HG02970 (cell line): ENCODE data around the gene PSMG2.
"Not testable (repeated sequence)": the region's sequence is repeated elsewhere in the genome, so short reads cannot be mapped to it uniquely, and the experiment has no call there.

Source experiments
- ATAC-seq: cut with Tn5 transposase; IDR thresholded peaks from one replicate; pipeline ENCODE4 v1.9.1; 2021; ENCODE audit warnings: mild to moderate bottlenecking, moderate library complexity, moderate number of reproducible peaks; ENCODE audit not compliant: unreplicated experiment, low FRiP score

Gene PSMG2

GRCh38 chr18:12721495-12722275 is 18.8 kb downstream of the PSMG2 start:
- no peak for ATAC-seq

- ATAC-seq = no peak
Observed at GRCh38 chr18:12722731-12723130, 19.9 kb downstream of the PSMG2 start.

GRCh38 chr18:12726331-12726730 is 23.5 kb downstream of the PSMG2 start:
- ATAC-seq = no peak

DNA sequence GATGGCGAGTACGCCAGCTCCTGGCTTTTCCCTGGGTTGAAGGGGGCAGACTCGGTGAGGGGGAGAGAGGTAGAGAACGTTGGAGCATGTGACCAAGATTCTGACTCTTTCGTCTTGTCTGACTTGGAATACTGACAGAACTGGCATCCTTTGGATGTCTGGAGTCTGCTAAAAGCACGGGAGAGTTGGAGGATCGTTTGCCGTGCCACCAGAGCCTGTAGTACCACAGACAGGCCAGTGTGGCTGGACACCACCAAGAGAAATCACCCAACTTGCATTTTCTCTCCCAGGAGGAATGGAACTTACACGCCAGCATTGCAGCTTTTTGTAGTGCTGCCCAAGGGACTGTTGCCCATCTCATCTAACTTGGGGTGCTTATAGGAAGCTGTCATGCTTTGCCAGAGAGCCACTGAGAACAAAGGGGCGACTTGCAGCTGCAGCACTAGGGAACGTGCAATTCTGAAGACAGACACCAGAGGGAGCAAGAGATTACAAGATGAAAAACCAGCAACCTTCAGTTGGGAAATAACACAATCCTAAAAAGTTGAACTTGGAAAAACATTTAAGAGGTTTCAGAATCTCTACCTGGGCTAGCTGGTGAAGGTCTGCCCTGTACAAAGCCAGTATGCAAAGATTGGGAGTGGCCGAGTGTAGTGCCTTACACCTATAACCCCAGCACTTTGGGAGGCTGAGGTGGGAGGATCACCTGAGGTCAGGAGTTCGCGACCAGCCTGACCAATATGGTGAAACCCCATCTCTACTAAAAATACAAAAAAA is 24.1 kb downstream of the PSMG2 start:
- no peak for ATAC-seq

- ATAC-seq = no peak
Observed at GRCh38 chr18:12737243-12737902, 34.5 kb downstream of the PSMG2 start.

GRCh38 chr18:12741351-12741750 is 38.5 kb downstream of the PSMG2 start:
- no peak for ATAC-seq

DNA sequence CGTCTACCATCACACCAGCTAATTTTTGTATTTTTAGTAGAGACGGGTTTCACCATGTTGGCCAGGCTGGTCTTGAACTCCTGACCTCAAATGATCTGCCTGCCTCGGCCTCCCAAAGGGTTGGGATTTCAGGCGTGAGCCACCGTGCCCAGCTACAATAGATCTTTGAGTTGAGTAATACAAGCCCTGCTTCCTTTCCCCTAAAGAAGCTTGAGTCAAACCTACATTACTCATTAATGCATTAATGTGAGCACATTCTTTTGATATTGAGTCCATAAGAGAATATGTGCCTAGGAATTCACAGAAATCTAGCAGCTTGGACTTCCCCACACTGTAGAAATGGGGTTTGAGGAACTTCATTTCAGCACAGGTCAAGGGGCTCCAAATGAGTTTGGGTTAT is 39.6 kb downstream of the PSMG2 start:
- ATAC-seq = no peak

GRCh38 chr18:12744103-12744502 is 41.3 kb downstream of the PSMG2 start:
- no peak for ATAC-seq

- ATAC-seq = no peak
Observed at GRCh38 chr18:12745095-12745795, 42.4 kb downstream of the PSMG2 start.

GRCh38 chr18:12747530-12748315 is 44.9 kb downstream of the PSMG2 start:
- no peak for ATAC-seq

GRCh38 chr18:12748671-12749070 is 45.8 kb downstream of the PSMG2 start:
- ATAC-seq = no peak

GRCh38 chr18:12749121-12749520 is 46.3 kb downstream of the PSMG2 start:
- no peak for ATAC-seq

- no peak for ATAC-seq
Observed at GRCh38 chr18:12750076-12750714, 47.4 kb downstream of the PSMG2 start.

DNA sequence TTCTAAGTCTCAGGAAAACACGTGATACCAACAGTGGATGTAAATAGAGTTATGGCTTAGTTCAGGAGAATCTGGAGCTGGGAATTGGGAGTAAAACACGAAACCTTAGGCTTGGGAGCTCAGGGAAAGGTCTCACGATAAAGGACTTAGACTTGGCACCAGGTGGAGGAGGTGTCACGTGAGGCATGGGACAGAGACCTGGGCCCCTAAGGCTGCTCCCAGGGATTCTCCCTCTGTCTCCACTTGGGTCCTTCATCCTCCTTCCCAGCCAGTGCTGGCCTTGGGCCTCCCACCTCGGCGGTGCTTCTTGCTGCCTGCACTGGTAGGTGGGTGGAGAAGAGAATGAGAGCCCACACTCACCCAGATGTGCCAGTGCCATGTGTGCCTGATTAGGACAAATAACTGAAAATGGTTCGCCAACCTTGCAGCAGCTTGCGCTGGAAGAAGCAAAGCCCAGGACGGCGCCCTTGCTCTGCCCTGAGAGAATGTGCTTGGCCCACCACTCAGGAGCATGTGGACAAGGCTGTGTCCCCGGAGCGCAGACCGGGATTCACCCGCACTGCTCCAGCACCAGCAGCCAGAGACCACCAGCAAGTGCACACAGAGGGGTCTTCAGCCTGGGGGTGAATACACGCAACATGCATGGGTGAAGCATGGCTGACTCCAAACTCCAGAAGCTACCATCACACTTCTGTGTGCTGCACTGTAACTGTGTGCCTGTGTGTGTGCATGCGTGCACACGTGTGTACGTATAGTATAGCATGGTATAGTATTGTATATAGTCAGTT is 48.1 kb downstream of the PSMG2 start:
- no peak for ATAC-seq

GRCh38 chr18:12751503-12751884 is 48.7 kb downstream of the PSMG2 start:
- no peak for ATAC-seq

GRCh38 chr18:12751891-12752290 is 49.0 kb downstream of the PSMG2 start:
- no peak for ATAC-seq

DNA sequence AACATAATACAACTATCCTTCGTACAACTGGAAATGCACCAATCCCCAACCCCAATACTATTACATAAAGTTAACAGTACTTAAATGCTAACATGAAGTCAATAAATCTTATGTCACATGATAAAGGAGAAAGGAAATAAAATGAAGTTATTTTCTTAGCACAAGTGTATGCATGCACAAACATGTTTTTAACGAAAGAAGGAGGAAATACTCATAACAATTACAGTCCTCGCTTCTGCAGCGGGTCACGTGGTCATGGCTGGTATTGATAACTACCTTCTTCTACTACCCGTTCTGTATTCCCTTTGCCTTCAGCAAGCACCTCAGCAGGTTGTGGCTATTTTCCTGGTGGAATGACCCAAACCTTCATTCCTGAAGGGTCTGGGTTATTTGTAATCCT is 51.7 kb downstream of the PSMG2 start:
- no peak for ATAC-seq

- ATAC-seq = not testable (repeated sequence)
Observed at GRCh38 chr18:12755606-12756005, 52.8 kb downstream of the PSMG2 start.
